HG03432 (cell line): Measurements from ENCODE around the gene SIL1.
A peak's percentile ranks its signal among the peaks of the same experiment; 100 is the strongest.

ENCODE experiments used
- ATAC-seq: cut with Tn5 transposase; IDR thresholded peaks from one replicate; pipeline ENCODE4 v1.9.1; 2021; ENCODE audit warnings: mild to moderate bottlenecking, moderate library complexity; ENCODE audit not compliant: unreplicated experiment

Gene SIL1

DNA sequence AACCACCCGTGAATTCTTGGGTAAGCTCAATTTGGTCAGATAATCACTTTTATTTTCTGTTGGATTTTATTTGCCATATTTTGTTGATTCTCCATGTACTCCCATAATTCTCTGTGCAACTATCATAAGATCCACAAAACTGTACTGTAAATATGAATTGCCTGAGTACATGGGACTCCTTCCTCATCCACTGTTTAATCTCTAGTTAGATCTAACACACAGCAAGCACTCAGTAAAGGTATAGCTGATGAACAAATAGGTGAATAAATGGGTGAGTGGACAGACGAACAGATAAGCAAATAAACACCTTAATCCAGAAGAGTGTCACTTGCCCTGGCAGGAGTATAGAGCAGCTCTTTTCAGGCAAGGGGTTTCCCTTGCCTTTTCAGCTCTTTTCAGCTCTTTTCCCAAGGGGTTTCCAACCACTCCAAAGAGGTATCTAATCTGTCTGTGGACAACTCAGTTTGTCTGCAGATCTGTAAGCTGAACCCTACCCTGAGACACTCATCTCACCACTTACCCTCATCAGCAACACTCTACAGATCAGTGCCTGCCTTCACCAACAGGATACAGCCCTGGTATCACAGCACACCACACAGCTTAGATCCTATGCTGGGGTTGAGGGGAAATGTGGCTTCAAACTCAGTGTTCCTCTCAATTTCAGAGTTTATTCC, 51.2 kb downstream of the SIL1 start:
- ATAC-seq = peak; percentile 67

DNA sequence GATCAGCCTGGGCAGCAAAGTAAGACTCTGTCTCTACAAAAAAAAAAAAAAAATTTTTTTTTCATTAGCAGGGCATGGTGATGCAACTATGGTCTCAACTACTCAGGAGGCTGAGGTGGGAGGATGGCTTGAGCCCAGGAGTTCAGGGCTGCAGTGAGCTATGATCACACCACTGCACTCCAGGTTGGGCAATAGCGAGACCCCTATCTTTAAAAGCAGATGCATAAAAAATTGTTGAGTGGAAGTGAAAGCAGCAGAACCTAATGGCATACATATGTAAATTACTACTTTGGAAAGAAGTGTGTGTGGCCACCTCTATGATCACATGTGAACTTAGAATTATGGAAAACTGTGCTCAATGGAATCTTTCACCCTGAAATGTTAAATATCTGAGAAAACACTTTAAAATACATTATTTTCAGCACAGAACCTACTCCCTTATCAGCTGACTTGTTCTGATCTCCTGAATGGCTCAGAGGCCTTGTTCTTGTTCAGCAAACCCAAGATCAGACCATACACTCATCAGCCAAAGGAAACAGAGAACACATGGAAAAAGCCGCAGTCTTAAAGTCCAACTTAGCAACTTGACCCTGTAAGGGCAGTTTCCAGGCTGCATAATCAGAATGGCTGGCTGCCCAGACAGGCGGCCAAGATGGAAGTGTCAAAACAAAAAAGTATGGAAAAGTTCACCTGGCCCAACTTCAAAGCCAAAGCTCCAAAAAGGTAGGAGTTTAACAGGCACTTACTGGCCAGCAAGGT, 56.5 kb downstream of the SIL1 start:
- ATAC-seq = no peak

GRCh38 chr5:139140591-139141071, 57.5 kb downstream of the SIL1 start:
- ATAC-seq = no peak

- ATAC-seq = no peak
Measured at GRCh38 chr5:139138809-139139208, 59.4 kb downstream of the SIL1 start.

DNA sequence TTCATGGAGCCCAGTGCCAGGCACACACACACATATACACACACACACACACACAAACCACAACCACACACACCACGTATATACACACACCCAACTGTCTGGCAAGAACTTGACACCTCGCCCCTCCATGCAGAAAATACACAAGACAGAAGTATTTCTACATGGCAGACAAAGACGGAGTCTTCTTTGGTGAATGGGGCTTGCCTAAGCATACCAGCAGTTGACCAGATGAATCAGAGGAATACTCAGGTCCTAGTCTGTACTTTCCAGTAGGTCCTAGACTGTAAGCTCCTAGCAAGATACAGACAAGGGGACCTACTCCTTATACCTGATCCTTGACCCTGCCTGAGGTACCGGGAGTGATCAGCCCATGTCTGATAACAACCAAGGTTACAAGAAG, 60.1 kb downstream of the SIL1 start:
- no peak for ATAC-seq

DNA sequence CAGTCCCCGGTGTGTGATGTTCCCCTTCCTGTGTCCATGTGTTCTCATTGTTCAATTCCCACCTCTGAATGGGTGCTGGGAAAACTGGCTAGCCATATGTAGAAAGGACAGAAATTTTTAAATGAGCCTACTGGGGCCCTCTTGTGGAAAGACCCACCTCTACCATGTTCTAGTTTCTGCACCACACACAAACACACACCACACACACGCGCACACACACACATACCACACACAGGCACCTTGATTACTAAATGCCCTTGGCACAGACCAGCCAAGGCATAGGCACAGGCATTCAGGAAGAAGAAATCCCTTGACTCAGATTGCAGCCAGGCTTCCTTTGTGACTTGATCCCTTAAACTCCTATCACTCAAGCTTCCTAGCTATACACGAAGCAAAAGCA, 60.5 kb downstream of the SIL1 start:
- no peak for ATAC-seq

DNA sequence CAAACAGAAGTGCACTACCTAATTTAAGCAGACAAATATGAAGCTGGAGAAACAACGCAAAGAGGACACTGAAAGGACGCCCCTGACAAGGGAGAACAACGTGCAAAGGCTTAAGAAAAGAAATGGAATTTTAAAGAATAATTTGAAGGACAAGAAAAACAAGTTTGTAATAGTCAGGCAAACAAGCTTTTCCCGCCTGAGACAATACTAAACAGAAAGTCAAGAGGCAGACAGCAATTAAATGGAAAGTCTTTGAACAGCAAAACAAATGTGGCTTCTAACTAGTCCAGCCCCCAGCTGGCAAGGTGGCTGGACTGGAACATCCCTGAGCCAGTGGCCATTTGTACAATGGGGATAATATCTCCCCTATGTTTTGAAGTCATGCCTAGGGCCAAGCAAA, 63.3 kb downstream of the SIL1 start:
- ATAC-seq = no peak

DNA sequence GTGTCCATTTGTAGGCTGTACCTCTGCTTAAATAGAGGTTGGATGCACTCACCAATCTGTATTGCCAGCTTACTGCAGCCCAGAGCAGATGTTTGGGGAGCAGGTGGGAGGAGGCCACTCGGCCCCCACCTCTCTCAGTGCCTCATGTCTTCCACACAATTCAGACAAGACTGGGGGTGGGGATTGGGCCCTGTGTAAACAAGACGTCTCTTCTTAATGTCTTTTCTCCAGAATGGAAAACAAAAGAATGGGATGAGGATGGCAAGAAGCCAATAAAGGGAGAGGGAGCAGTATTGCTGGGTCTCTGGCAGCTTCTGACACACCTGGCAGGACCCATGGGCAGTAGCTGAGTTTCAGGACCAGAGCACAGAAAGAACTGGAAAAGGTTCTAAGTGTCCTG, 64.9 kb downstream of the SIL1 start:
- no peak for ATAC-seq

- ATAC-seq = no peak
Measured at GRCh38 chr5:139132515-139132914, 65.7 kb downstream of the SIL1 start.

DNA sequence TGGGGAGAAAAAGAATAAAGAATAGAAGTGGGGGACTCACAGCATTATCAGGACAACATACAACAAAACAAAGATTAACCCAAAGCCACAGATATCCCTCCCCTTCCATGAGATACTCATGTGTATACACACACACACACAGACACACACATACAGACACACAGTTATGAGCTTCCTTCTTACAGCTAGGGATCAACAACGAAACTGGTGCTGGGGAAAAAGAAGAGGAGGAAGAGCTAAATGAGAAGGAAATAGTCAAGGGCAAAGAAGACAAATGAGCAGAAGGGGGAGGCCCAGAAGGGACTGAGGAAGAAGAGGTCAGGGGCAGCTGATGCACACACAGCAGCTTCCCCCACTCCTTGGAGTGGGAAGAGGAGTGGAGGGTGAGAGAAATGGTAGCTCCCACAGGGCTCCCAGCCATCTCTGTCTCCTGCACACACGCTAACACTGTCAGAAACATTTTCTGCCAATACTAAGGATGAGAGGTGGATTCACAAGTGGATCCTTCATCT, 66.2 kb downstream of the SIL1 start:
- ATAC-seq = no peak

DNA sequence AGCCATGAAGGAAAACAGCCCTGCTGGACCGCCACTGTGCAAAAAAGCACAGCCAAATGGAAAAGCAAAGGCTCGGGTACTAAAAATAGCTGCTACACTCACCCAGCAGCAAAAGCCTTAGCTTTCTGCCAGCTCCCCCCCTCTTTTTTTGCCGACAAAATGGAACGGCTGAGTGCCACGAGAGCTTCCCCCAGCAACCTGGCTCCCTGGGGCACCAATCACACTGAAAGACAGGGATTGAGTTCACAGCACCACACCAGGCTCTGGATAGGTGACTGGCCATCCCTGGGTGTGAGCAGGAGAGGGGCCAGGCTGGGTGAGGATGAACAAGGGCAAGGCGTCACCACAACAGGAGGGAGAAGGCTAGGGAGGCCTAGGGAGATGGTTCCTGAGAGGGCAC, 66.7 kb downstream of the SIL1 start:
- ATAC-seq = no peak

- ATAC-seq = no peak
Measured at GRCh38 chr5:139131062-139131461, 67.1 kb downstream of the SIL1 start.

- no peak for ATAC-seq
Measured at GRCh38 chr5:139130214-139130613, 68.0 kb downstream of the SIL1 start.

DNA sequence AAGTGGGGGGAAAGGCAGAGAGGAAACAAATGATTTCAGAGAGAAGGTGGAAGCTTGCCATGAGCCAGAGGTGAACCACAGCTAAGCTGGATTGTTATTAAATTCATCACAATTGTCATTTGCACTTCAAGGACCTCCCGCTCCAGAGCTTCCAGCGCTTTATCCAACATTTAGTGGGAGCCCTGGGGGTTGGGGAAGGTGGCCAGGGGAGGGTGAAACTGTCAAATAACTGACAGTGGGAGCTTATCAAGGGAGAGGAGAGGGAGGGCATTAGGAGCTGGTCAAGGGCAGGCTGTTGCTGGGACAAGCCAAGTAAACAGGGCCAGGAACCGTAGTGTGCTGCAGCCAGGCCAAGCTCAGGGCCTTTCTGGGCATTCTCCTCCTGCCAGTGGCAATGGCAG, 71.5 kb downstream of the SIL1 start:
- ATAC-seq = no peak

DNA sequence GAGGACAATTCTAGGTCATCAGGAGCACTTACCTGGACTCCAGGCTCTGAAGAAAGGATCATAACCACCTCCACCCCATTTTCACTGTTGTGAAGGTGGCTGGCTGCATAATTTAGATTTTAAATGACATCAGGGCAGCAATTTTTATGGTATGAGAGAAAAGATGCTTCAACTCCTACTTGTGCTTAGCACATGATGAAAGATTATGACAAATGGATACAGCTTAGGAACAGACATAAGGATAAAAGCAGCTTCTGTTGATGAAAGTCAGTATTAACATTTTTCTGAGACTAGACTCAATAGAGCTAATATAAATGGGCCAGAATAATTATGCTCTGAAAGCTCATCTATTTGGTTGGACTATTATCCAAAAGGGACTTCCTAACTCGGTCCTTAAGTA, 72.2 kb downstream of the SIL1 start:
- no peak for ATAC-seq

- ATAC-seq = no peak
Measured at GRCh38 chr5:139124774-139125520, 73.2 kb downstream of the SIL1 start.

DNA sequence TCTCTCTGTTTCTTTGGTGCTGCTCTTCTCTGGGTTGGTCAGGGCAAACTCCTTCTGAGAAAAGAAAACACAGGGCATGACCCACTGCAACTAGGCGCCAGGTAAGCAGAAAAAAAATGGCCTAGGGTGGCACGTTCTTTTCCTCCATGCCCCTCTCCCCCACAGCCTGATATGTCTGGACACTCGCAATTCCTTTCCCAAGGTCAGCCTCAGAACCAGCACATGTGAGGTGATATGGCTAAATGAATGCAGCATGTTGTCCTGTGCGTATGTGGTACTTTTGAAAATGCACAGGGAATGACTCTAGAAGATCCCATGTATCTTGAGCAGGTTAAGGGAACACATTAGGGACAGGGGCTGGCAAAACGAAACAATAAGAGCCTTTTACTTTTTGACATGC, 77.0 kb downstream of the SIL1 start:
- no peak for ATAC-seq

- ATAC-seq = no peak
Measured at GRCh38 chr5:139120521-139120920, 77.6 kb downstream of the SIL1 start.

GRCh38 chr5:139118804-139119203, 79.4 kb downstream of the SIL1 start:
- no peak for ATAC-seq

- ATAC-seq = no peak
Measured at GRCh38 chr5:139117342-139117884, 80.8 kb downstream of the SIL1 start.

- no peak for ATAC-seq
Measured at GRCh38 chr5:139116100-139116655, 82.0 kb downstream of the SIL1 start.
